ENCODE data around the gene UQCR10. TPM values are rescaled to one million over a fixed set of nuclear protein-coding genes. Genes with fewer than 3 reads are reported as not detected.

UQCR10 gene
- total and polyA plus RNA-seq, 9 of the 15 experiments (the other 6 are each of a cell fraction or from before 2014, with no cell fraction given): 128 to 903 (median 163) TPM

GRCh38 chr22:29767171-29768051 lies at the start of gene UQCR10 (continued):
- TF ChIP-seq, protein P1, sequence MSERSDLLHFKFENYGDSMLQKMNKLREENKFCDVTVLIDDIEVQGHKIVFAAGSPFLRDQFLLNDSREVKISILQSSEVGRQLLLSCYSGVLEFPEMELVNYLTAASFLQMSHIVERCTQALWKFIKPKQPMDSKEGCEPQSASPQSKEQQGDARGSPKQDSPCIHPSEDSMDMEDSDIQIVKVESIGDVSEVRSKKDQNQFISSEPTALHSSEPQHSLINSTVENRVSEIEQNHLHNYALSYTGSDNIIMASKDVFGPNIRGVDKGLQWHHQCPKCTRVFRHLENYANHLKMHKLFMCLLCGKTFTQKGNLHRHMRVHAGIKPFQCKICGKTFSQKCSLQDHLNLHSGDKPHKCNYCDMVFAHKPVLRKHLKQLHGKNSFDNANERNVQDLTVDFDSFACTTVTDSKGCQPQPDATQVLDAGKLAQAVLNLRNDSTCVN (CRISPR knock-in tag; IDR thresholded peaks at IDR 0.05): no peak
- TF ChIP-seq ZNF583 (CRISPR knock-in tag; IDR thresholded peaks at IDR 0.05) (no peak), XRCC3 (IDR thresholded peaks at IDR 0.05) (no peak), NONO (IDR thresholded peaks at IDR 0.05; ENCODE audit: low read depth in 2 of 2, low read length in 1 of 2) (no peak), MNT (conservative IDR thresholded peaks at IDR 0.05) (no peak; a peak in 2 of 4 replicates), EHMT2 (IDR thresholded peaks at IDR 0.05) (no peak), HDAC2 (IDR thresholded peaks at IDR 0.05) (no peak), NR2C1 (IDR thresholded peaks at IDR 0.05) (peak; percentile 92), NR2C1 (tag; IDR thresholded peaks at IDR 0.05) (peak; percentile 94), ZNF143 (CRISPR knock-in tag; IDR thresholded peaks at IDR 0.05) (peak; percentile 88), HNRNPH1 (optimal IDR thresholded peaks at IDR 0.05; ENCODE audit: low read depth, low read length) (no peak), HNRNPLL (IDR thresholded peaks at IDR 0.05; ENCODE audit: low read depth, low read length, poor library complexity, severe bottlenecking) (no peak), ZNF124 (CRISPR knock-in tag; IDR thresholded peaks at IDR 0.05) (no peak), PCBP1 (IDR thresholded peaks at IDR 0.05; ENCODE audit: low read depth, low read length, poor library complexity, severe bottlenecking) (no peak)
- TF ChIP-seq, protein P2, sequence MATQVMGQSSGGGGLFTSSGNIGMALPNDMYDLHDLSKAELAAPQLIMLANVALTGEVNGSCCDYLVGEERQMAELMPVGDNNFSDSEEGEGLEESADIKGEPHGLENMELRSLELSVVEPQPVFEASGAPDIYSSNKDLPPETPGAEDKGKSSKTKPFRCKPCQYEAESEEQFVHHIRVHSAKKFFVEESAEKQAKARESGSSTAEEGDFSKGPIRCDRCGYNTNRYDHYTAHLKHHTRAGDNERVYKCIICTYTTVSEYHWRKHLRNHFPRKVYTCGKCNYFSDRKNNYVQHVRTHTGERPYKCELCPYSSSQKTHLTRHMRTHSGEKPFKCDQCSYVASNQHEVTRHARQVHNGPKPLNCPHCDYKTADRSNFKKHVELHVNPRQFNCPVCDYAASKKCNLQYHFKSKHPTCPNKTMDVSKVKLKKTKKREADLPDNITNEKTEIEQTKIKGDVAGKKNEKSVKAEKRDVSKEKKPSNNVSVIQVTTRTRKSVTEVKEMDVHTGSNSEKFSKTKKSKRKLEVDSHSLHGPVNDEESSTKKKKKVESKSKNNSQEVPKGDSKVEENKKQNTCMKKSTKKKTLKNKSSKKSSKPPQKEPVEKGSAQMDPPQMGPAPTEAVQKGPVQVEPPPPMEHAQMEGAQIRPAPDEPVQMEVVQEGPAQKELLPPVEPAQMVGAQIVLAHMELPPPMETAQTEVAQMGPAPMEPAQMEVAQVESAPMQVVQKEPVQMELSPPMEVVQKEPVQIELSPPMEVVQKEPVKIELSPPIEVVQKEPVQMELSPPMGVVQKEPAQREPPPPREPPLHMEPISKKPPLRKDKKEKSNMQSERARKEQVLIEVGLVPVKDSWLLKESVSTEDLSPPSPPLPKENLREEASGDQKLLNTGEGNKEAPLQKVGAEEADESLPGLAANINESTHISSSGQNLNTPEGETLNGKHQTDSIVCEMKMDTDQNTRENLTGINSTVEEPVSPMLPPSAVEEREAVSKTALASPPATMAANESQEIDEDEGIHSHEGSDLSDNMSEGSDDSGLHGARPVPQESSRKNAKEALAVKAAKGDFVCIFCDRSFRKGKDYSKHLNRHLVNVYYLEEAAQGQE (IDR thresholded peaks at IDR 0.05; ENCODE audit: borderline replicate concordance): no peak
- TF ChIP-seq, protein P2 (CRISPR knock-in tag; IDR thresholded peaks at IDR 0.05; ENCODE audit: low read depth): no peak
